K562 (cell line): ENCODE measurements around the gene TMTC2. TPM values are rescaled to one million over a fixed set of nuclear protein-coding genes. Genes with fewer than 3 reads are reported as not detected.

Source experiments
- ATF3 ChIP-seq, 2 experiments: fragments of 450-650 bp in 1 of 2; sonication (generic) in 1 of 2; formaldehyde crosslinking in 1 of 2; IDR thresholded peaks in 1 of 2; conservative IDR thresholded peaks in 1 of 2; 2 replicates each; pipeline versions ENCODE4 v1.6.1 to v1.8.1; 2016 to 2023; ENCODE audit warnings: mild to moderate bottlenecking in 2 of 2, moderate library complexity in 2 of 2, inconsistent platforms in 1 of 2, missing genetic modification reagents in 1 of 2
- DMBX1 ChIP-seq: fragments of 250-450 bp; sonication (Bioruptor Pico); IDR thresholded peaks from 2 replicates; pipeline ENCODE4 v1.8.0; 2022; ENCODE audit warnings: inconsistent platforms, mild to moderate bottlenecking, moderate library complexity, borderline replicate concordance
- GABPA ChIP-seq: fragments of 200-800 bp; sonication (Bioruptor generic); conservative IDR thresholded peaks from 2 replicates; pipeline ENCODE4 v1.6.1; 2016; ENCODE audit warnings: low read depth, missing genetic modification characterization, missing compliant biosample characterization
- HNRNPH1 ChIP-seq: fragments of 200-400 bp; formaldehyde crosslinking; optimal IDR thresholded peaks from 2 replicates; pipeline ENCODE3; 2017; ENCODE audit warnings: low read depth, mild to moderate bottlenecking, low read length, moderate library complexity
- MAFG ChIP-seq: fragments of 450-650 bp; conservative IDR thresholded peaks from 2 replicates; pipeline ENCODE4 v1.6.1; 2016; ENCODE audit warnings: missing genetic modification characterization, missing compliant biosample characterization
- NR2F6 ChIP-seq: fragments of 450-650 bp; formaldehyde crosslinking; IDR thresholded peaks from 2 replicates; pipeline ENCODE4 v1.4.0; 2020; ENCODE audit warnings: mild to moderate bottlenecking
- PRPF4 ChIP-seq: fragments of 200-400 bp; formaldehyde crosslinking; IDR thresholded peaks from one replicate; pipeline ENCODE4 v1.6.1; 2017; ENCODE audit warnings: low read length, low read depth, mild to moderate bottlenecking; ENCODE audit not compliant: insufficient read depth, poor library complexity, severe bottlenecking
- ZBTB7A ChIP-seq: IDR thresholded peaks from 2 replicates; pipeline ENCODE4 v1.6.1; 2011; ENCODE audit warnings: low read depth, mild to moderate bottlenecking, low read length, moderate library complexity, borderline replicate concordance; ENCODE audit not compliant: control insufficient read depth
- ZNF124 ChIP-seq: sonication (generic); formaldehyde crosslinking; IDR thresholded peaks from 2 replicates; pipeline ENCODE4 v1.8.1; 2022; ENCODE audit warnings: missing genetic modification reagents
- ZNF197 ChIP-seq: fragments of 200-800 bp; sonication (Bioruptor generic); IDR thresholded peaks from 2 replicates; pipeline ENCODE4 v1.6.1; 2016; ENCODE audit warnings: low read depth, missing genetic modification characterization, missing compliant biosample characterization
- ZNF316 ChIP-seq: fragments of 450-650 bp; IDR thresholded peaks from 2 replicates; pipeline ENCODE4 v1.6.1; 2016
- ZNF407 ChIP-seq: fragments of 450-650 bp; IDR thresholded peaks from 2 replicates; pipeline ENCODE4 v1.6.1; 2016; ENCODE audit warnings: low read depth
- ZNF561 ChIP-seq: fragments of 450-650 bp; formaldehyde crosslinking; conservative IDR thresholded peaks from 2 replicates; pipeline ENCODE4 v1.4.0; 2020; ENCODE audit warnings: mild to moderate bottlenecking, moderate library complexity
- ZNF639 ChIP-seq, 2 experiments: fragments of 200-800 bp in 1 of 2; sonication (Bioruptor generic) in 1 of 2; sonication (generic) in 1 of 2; formaldehyde crosslinking in 1 of 2; IDR thresholded peaks in 1 of 2; conservative IDR thresholded peaks in 1 of 2; 2 replicates each; pipeline versions ENCODE4 v1.5.0 to v1.6.1; 2016 to 2020; ENCODE audit warnings: missing compliant biosample characterization in 1 of 2, missing genetic modification characterization in 1 of 2, missing genetic modification reagents in 1 of 2
- ZNF655 ChIP-seq: fragments of 250-450 bp; sonication (Bioruptor Pico); IDR thresholded peaks from 2 replicates; pipeline ENCODE4 v1.5.0; 2021
- polyA plus RNA-seq, 8 experiments: library from polyadenylated mRNA; depleted of rRNA in 4 of 8; stranded (reverse) in 5 of 8; unstranded in 3 of 8; fragments of >200 nt; fragmentation: Nextera tagmentation in 2 of 8; fragmentation: Illumina TruSeq in 1 of 8; extraction: Ambion mirVana in 2 of 8; extraction: Trizol in 1 of 8; gene quantifications; 2 replicates each; pipeline versions ENCODE4 v1.2.1 to v1.2.3, GENCODE V29; 2011 to 2014; ENCODE audit warnings: inconsistent platforms in 1 of 8, missing spikeins in 1 of 8
- total RNA-seq, 7 experiments: library from RNA; depleted of rRNA in 6 of 7; stranded (reverse); fragments of >200 nt in 6 of 7; fragmentation: Illumina TruSeq in 2 of 7; extraction: Trizol in 2 of 7; gene quantifications; 2 replicates each; pipeline versions ENCODE4 v1.2.1 to v1.2.3, GENCODE V29; 2011 to 2021; ENCODE audit warnings: low replicate concordance in 1 of 7

Gene TMTC2
- total and polyA plus RNA-seq, 9 of the 15 experiments (the other 6 are each of a cell fraction or from before 2014, with no cell fraction given) = 0.29 to 1.1 (median 0.55) TPM

GRCh38 chr12:83016218-83016835 lies 329.6 kb downstream of the TMTC2 start (continued):
- no peak for TF ChIP-seq ZNF124
- no peak for TF ChIP-seq ZNF639 (CRISPR knock-in tag; conservative IDR thresholded peaks at IDR 0.05 in 1 of 2, IDR thresholded peaks at IDR 0.05 in 1 of 2)
- TF ChIP-seq ATF3 (IDR thresholded peaks at IDR 0.05) = no peak
- no peak for TF ChIP-seq ATF3 (CRISPR knock-in tag; conservative IDR thresholded peaks at IDR 0.05)
- TF ChIP-seq MAFG (tag) = peak; percentile 33; the same call in 1 of the 2 replicates
- no peak for TF ChIP-seq HNRNPH1
- no peak for TF ChIP-seq ZNF407
- no peak for TF ChIP-seq PRPF4
- peak; percentile 28; the same call in 1 of the 2 replicates for TF ChIP-seq GABPA (tag)
- TF ChIP-seq ZNF197 (CRISPR knock-in tag) = no peak
- TF ChIP-seq ZNF561 (CRISPR knock-in tag) = no peak
- no peak for TF ChIP-seq ZNF655
- TF ChIP-seq ZNF316 = peak; percentile 19; the same call in 1 of the 2 replicates
- TF ChIP-seq NR2F6 = no peak
- no peak for TF ChIP-seq DMBX1 (CRISPR knock-in tag)
- no peak for TF ChIP-seq ZBTB7A
